NCI-H187 (cell line): ENCODE data around the gene PRAMEF1.
"Not testable (repeated sequence)": the region's sequence is repeated elsewhere in the genome, so short reads cannot be mapped to it uniquely, and the experiment has no call there.

Experiments used
- DNase-seq, 2 experiments: peaks; one replicate each; lab custom pipeline; 2025; lab: John Stamatoyannopoulos, UW

Gene PRAMEF1

GRCh38 chr1:12775443-12775842 lies 15.8 kb upstream of the PRAMEF1 start:
- DNase-seq = no peak

GRCh38 chr1:12776801-12777557 lies 14.2 kb upstream of the PRAMEF1 start:
- no peak for DNase-seq

GRCh38 chr1:12778061-12778460 lies 13.1 kb upstream of the PRAMEF1 start:
- no peak for DNase-seq

- DNase-seq = no peak
These were observed 12.3 kb upstream of the PRAMEF1 start for GRCh38 chr1:12778907-12779306.

- not testable (repeated sequence) for DNase-seq
These were observed 9.7 kb upstream of the PRAMEF1 start for GRCh38 chr1:12781488-12781887.

- not testable (repeated sequence) for DNase-seq
These were observed 7.4 kb upstream of the PRAMEF1 start for GRCh38 chr1:12783783-12784182.

- not testable (repeated sequence) for DNase-seq
These were observed 6.5 kb upstream of the PRAMEF1 start for GRCh38 chr1:12784729-12785128.

GRCh38 chr1:12798911-12799310 lies 7.7 kb downstream of the PRAMEF1 start:
- DNase-seq = no peak

GRCh38 chr1:12799730-12800129 lies 8.5 kb downstream of the PRAMEF1 start:
- no peak for DNase-seq

GRCh38 chr1:12809933-12810332 lies 18.7 kb downstream of the PRAMEF1 start:
- no peak for DNase-seq

GRCh38 chr1:12810691-12811408 lies 19.7 kb downstream of the PRAMEF1 start:
- no peak for DNase-seq

- no peak for DNase-seq
These were observed 20.2 kb downstream of the PRAMEF1 start for GRCh38 chr1:12811409-12811784.

GRCh38 chr1:12819061-12819460 lies 27.9 kb downstream of the PRAMEF1 start:
- peak in 1 of 2 experiments; percentile 26 for DNase-seq

- not testable (repeated sequence) for DNase-seq
These were observed 40.1 kb downstream of the PRAMEF1 start, which contains the start of gene PRAMEF11 for GRCh38 chr1:12831310-12831709. PRAMEF11 (minus strand) TSS chr1:12831410; CDS start chr1:12828789, 2,621 bp downstream.

- DNase-seq = not testable (repeated sequence)
These were observed 42.1 kb downstream of the PRAMEF1 start for GRCh38 chr1:12833251-12833650.
